OCI-LY1 (cell line): ENCODE measurements around the gene ST7.

Experiments used
- H2AFZ ChIP-seq: fragments of 200-600 bp; sonication (generic), shearing (Covaris generic); 2 replicates; pipeline ENCODE4 v1.6.0; 2014; ENCODE audit warnings: antibody characterized with exemption, mild to moderate bottlenecking, low read length
- H3F3A ChIP-seq: fragments of 200-600 bp; sonication (generic), shearing (Covaris generic); 2 replicates; pipeline ENCODE4 v1.6.0; 2014; ENCODE audit warnings: mild to moderate bottlenecking, antibody characterized with exemption, low read length, moderate library complexity; ENCODE audit not compliant: insufficient read depth
- H3K27ac ChIP-seq: fragments of 200-600 bp; sonication (generic); 2 replicates; pipeline ENCODE4 v1.5.1; 2014; ENCODE audit warnings: low read length, mixed run types, mild to moderate bottlenecking, low read depth; ENCODE audit not compliant: poor library complexity, severe bottlenecking
- H3K27me3 ChIP-seq: fragments of 200-600 bp; sonication (generic); 2 replicates; pipeline ENCODE4 v1.6.0; 2014; ENCODE audit warnings: antibody characterized with exemption, mild to moderate bottlenecking, low read length, moderate library complexity; ENCODE audit not compliant: insufficient read depth
- H3K36me3 ChIP-seq: fragments of 200-600 bp; sonication (generic); 2 replicates; pipeline ENCODE4 v1.6.1; 2014; ENCODE audit warnings: mild to moderate bottlenecking, antibody characterized with exemption, low read length, moderate library complexity, mixed read lengths; ENCODE audit not compliant: insufficient read depth
- H3K4me1 ChIP-seq: fragments of 200-600 bp; sonication (generic); 2 replicates; pipeline ENCODE4 v1.5.1; 2014; ENCODE audit warnings: mild to moderate bottlenecking, low read length, moderate library complexity; ENCODE audit not compliant: insufficient read depth, severe bottlenecking
- H3K4me2 ChIP-seq: fragments of 200-600 bp; sonication (generic), shearing (Covaris generic); 2 replicates; pipeline ENCODE4 v1.6.1; 2014; ENCODE audit warnings: low read length
- H3K4me3 ChIP-seq: fragments of 200-600 bp; sonication (generic); 2 replicates; pipeline ENCODE4 v1.5.1; 2014; ENCODE audit warnings: low read length, low read depth, mild to moderate bottlenecking, mixed read lengths; ENCODE audit not compliant: poor library complexity, severe bottlenecking
- H3K79me2 ChIP-seq: fragments of 200-600 bp; shearing (Covaris generic); 2 replicates; pipeline ENCODE4 v1.6.1; 2016; ENCODE audit warnings: mixed run types, low read length, mixed read lengths; ENCODE audit not compliant: insufficient read depth
- H3K9ac ChIP-seq: fragments of 200-600 bp; sonication (generic), shearing (Covaris generic); 2 replicates; pipeline ENCODE4 v1.6.1; 2014; ENCODE audit warnings: mild to moderate bottlenecking, low read length, mixed read lengths
- H3K9me2 ChIP-seq: fragments of 200-600 bp; sonication (generic), shearing (Covaris generic); 2 replicates; pipeline ENCODE4 v1.6.1; 2014; ENCODE audit warnings: low read depth, mild to moderate bottlenecking, low read length, mixed read lengths
- H3K9me3 ChIP-seq: fragments of 200-600 bp; shearing (Covaris generic); 2 replicates; pipeline ENCODE4 v1.6.1; 2014; ENCODE audit warnings: low read length, mixed read lengths
- H4K20me1 ChIP-seq: fragments of 200-600 bp; sonication (generic), shearing (Covaris generic); 2 replicates; pipeline ENCODE4 v1.6.0; 2016; ENCODE audit warnings: mild to moderate bottlenecking, low read length; ENCODE audit not compliant: insufficient read depth
- CTCF ChIP-seq: fragments of 200-600 bp; sonication (generic), shearing (Covaris generic); IDR thresholded peaks from 2 replicates; pipeline ENCODE4 v1.5.1; 2017; ENCODE audit warnings: mild to moderate bottlenecking, antibody characterized with exemption, low read length, moderate library complexity, mixed read lengths
- EZH2 ChIP-seq: fragments of 200-600 bp; sonication (generic), shearing (Covaris generic); IDR thresholded peaks from 2 replicates; pipeline ENCODE4 v1.8.0; 2017; ENCODE audit warnings: borderline replicate concordance, mixed run types, mild to moderate bottlenecking, antibody characterized with exemption, low read length, moderate library complexity, mixed read lengths

The ST7 gene

GRCh38 chr7:117220836-117221235 is 267.5 kb downstream of the ST7 start:
- H3K36me3 ChIP-seq, result no peaks in the 10 kb centered on the region
- no peak overlapping the region for H3K27ac ChIP-seq
- no peaks in the 10 kb centered on the region for H3K9me3 ChIP-seq
- no peak overlapping the region for H3K4me3 ChIP-seq
- H3K9me2 ChIP-seq, result no peaks in the 10 kb centered on the region
- H2AFZ ChIP-seq, result no peak overlapping the region
- H3K79me2 ChIP-seq, result no peaks in the 10 kb centered on the region
- H3K9ac ChIP-seq, result no peak overlapping the region
- TF ChIP-seq EZH2 (no peak), CTCF (no peak)
- no peaks in the 10 kb centered on the region for H3F3A ChIP-seq
- H3K4me2 ChIP-seq, result no peak overlapping the region
- no peaks in the 10 kb centered on the region for H3K27me3 ChIP-seq
- no peaks in the 10 kb centered on the region for H3K4me1 ChIP-seq
- no peaks in the 10 kb centered on the region for H4K20me1 ChIP-seq

GRCh38 chr7:117225536-117225935 is 272.2 kb downstream of the ST7 start:
- Histone ChIP-seq H3K9me3 (no peaks in the 10 kb centered on the region), H3K9me2 (no peaks in the 10 kb centered on the region), H3K27me3 (no peaks in the 10 kb centered on the region), H3F3A (no peaks in the 10 kb centered on the region), H3K9ac (no peak overlapping the region), H3K36me3 (no peaks in the 10 kb centered on the region), H3K4me2 (no peak overlapping the region), H4K20me1 (no peaks in the 10 kb centered on the region), H3K4me1 (no peaks in the 10 kb centered on the region), H3K4me3 (no peak overlapping the region), H3K27ac (no peak overlapping the region), H3K79me2 (no peaks in the 10 kb centered on the region), H2AFZ (no peak overlapping the region)
- TF ChIP-seq CTCF (no peak), EZH2 (no peak)

GRCh38 chr7:117227091-117227490 is 273.8 kb downstream of the ST7 start:
- H3K9ac ChIP-seq, result no peak overlapping the region
- H3K4me1 ChIP-seq, result no peaks in the 10 kb centered on the region
- H3K4me3 ChIP-seq, result no peak overlapping the region
- no peaks in the 10 kb centered on the region for H3F3A ChIP-seq
- no peaks in the 10 kb centered on the region for H3K9me3 ChIP-seq
- H3K36me3 ChIP-seq, result no peaks in the 10 kb centered on the region
- H3K27me3 ChIP-seq, result no peaks in the 10 kb centered on the region
- H4K20me1 ChIP-seq, result no peaks in the 10 kb centered on the region
- TF ChIP-seq CTCF (no peak), EZH2 (no peak)
- H3K79me2 ChIP-seq, result no peaks in the 10 kb centered on the region
- H3K4me2 ChIP-seq, result no peak overlapping the region
- H3K27ac ChIP-seq, result no peak overlapping the region
- H3K9me2 ChIP-seq, result no peaks in the 10 kb centered on the region
- no peak overlapping the region for H2AFZ ChIP-seq
